HG02763 (cell line): ENCODE measurements around the gene TOMM22.

Experiments used
- ATAC-seq: cut with Tn5 transposase; IDR thresholded peaks from one replicate; pipeline ENCODE4 v1.9.1; 2021; ENCODE audit warnings: mild to moderate bottlenecking, moderate library complexity; ENCODE audit not compliant: unreplicated experiment

The TOMM22 gene

GRCh38 chr22:38733329-38733723 is 51.6 kb downstream of the TOMM22 start:
- ATAC-seq: no peak

- ATAC-seq: no peak
These were observed 52.1 kb downstream of the TOMM22 start for GRCh38 chr22:38733724-38734381.

GRCh38 chr22:38734421-38735100 is 52.8 kb downstream of the TOMM22 start:
- ATAC-seq: no peak
